GM19455 (cell line): Measurements from ENCODE around the gene AGAP1.

Experiments
- ATAC-seq: cut with Tn5 transposase; IDR thresholded peaks from one replicate; pipeline ENCODE4 v1.9.1; 2021; ENCODE audit not compliant: unreplicated experiment

The AGAP1 gene

GRCh38 chr2:235486729-235487128 lies 7.1 kb upstream of the AGAP1 start:
- no peak for ATAC-seq

DNA sequence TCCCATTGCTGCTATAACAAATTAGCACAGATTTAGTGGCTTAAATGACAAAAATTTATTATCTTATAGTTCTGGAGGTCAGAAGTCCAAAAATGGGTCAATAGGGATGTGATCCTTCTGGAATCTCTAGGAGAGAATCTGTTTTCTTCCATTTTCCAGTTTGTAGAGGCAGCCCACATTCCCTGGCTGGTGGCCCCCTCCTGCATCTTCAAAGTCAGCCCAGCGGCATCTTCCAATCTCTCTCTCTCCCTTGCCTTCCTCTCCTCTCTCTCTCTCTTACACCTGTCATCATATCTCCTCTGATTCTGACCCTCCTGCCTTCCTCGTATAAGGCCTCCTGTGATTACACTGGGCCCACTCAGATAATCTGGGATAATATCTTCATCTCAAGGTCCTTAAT lies 3.9 kb upstream of the AGAP1 start:
- ATAC-seq: no peak

DNA sequence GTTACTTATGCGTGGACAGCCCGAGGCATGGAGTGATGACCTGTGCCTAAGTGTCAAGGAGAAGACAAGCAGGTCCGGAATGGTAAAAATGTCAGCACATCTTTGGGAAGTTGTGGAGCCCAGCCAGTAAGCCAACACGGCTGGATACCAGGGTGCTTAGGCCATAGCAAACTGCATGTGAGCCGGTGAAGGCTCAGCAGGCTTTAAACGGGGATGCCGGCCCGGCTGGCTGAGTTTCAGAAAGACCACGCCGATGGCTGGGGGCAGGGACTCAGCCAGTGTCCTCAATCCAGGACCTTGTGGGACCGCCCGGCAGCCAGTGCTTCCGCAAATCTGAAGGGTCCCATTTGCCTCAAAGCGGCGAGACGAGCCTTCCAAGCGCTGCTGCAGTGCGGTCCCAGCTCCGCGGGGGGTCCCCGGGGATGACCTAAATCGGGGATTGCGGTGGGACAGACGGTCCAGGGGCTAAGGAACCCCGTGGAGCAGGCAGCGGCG lies 946 bp upstream of the AGAP1 start:
- ATAC-seq: no peak

DNA sequence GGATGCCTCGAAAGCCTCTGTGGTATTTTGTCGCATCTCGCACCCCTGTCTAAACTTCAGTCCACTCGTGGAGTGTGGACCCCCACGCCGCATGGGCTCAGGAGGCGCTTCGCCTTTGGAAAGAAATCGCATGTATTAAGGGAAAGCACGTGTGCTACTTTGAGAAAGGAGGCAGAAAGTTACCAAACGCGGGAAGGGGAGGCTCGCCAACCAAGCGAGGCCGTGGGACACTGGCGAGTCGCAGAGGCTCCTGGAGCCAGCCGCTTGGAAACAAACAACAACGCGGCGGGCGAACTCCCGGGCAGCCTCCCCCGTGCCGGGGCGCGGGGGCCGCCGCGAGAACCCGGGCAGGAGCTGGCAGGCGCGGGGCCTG lies 455 bp upstream of the AGAP1 start:
- ATAC-seq: no peak

GRCh38 chr2:235494716-235495372 lies 1.0 kb downstream of the AGAP1 start:
- ATAC-seq: no peak

- ATAC-seq: no peak
Observed at GRCh38 chr2:235495373-235496238, 1.8 kb downstream of the AGAP1 start.

DNA sequence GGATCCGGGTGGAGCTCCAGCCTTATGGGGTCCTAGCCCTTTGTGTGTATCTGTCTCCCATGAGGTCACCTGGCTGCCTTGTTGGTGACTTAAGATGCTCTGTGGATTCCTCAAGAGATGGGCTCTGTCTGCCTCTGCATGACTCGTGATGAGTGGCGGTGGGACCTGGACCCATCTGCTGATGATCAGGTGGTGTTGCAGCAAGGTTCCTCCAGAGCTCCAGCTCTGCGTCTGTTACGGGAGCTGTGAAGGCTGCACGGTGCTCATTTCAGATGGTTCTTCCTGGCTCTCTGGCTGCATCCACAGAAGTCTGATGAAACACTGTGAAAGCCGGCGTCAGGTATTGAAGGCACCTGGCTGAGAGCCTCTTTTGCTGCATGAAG lies 2.4 kb downstream of the AGAP1 start:
- no peak for ATAC-seq

- no peak for ATAC-seq
Observed at GRCh38 chr2:235497096-235497495, 3.3 kb downstream of the AGAP1 start.

DNA sequence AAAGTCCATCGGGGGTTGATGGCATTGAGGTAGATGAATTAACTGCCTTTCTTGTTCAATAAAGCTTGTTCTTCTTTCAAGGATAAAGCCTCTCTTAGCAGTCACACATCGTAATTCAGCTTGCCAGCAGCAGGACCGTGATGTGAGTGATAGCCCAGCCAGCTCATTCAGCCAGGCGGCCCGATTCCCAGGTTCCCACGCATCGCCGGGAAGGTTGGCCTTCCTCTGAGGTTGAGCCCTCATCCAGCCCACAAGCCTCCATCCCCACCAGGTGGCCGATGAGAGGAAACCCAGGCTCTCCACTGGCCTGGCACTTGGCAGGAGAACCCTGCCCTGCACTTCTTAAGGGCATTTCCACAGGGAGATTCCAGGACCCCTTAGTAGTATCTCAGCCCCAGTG lies 4.7 kb downstream of the AGAP1 start:
- ATAC-seq: no peak

DNA sequence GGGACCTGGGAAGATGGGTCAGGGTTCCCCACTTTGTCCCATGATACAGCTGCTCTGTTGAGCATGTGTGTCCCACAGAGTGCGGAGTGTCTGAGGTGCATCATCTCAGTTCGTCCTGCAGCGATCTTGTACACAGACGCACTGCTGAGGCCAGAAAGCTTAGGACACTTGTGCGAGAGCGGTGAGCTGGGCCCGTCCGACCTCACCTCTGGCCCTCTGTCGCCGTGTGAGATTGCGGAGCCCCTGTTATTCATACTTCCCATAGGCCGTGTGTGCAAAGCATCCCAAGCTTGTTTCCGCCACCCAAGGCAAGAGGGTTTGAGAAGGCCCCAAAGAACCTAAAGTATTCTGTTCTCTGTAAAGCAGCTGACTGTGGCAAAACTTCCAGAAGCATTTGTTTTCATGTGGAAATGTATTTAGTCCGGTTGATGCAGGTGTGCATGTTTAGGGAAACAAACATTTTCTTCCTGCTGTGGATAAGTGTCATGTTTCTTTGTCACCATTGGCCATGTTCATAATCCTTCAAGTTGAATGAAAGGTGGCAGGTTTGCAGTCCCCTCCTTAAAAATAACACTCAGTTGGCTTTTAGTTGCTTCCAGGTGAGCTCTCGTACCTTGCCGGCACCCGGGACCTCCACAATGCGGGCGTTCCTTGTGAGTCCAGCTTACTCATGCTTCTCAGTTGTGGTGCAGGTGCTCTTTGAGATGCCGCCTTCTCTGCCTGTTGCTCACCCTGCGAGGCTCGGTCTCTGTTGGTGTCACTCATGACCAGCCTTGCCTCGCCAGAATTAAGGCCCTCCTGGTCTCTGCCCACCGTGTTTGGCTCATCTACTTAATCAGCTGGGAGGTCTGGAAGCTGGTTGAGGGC lies 5.3 kb downstream of the AGAP1 start:
- no peak for ATAC-seq

DNA sequence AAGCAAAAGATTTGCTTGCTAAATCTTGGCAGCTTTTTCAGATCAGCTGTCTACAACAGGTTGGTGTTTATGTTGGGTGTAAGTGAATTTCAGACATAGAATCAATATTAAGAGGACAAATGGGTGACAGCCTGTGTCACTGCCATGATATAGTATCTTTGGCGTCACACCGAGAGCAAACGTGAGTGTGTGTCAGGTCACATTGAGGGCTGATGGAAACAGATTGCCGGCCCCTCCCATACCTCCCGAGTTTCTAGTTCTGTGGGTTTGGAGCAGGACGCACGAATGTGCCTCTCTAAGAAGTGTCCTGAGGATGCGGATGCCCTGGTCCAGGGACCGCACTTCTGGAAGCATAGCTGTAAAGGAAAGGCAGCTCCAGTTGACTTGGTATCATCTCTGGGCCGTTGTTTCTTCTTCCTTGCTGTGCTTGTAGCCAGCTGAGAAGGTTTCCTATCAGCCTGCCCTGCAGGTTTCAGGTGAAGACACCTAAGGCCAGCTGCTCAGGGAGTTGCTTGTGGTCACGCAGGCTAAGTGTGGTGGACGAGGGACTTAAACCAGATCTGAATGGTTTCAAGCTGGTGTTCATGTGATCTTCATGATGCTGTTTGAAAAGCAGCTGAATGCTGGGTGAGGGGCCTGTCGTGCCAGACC lies 6.4 kb downstream of the AGAP1 start:
- no peak for ATAC-seq

- no peak for ATAC-seq
Observed at GRCh38 chr2:235500761-235501672, 7.2 kb downstream of the AGAP1 start.

- ATAC-seq: no peak
Observed at GRCh38 chr2:235501673-235502031, 7.8 kb downstream of the AGAP1 start.

- ATAC-seq: no peak
Observed at GRCh38 chr2:235502336-235502735, 8.5 kb downstream of the AGAP1 start.

- no peak for ATAC-seq
Observed at GRCh38 chr2:235504441-235505180, 10.8 kb downstream of the AGAP1 start.

- no peak for ATAC-seq
Observed at GRCh38 chr2:235505181-235505741, 11.4 kb downstream of the AGAP1 start.

GRCh38 chr2:235506291-235506996 lies 12.6 kb downstream of the AGAP1 start:
- no peak for ATAC-seq

GRCh38 chr2:235506997-235507615 lies 13.3 kb downstream of the AGAP1 start:
- ATAC-seq: no peak
